ENCODE data around the gene TBATA. TPM values are rescaled to one million over a fixed set of nuclear protein-coding genes. Genes with fewer than 3 reads are reported as not detected.

The TBATA gene
- total and polyA plus RNA-seq, 2 of the 8 experiments (the other 6 are each of a cell fraction or from before 2014, with no cell fraction given): not detected

- DNase-seq (ENCODE audit: low read depth in 1 of 2, low spot score in 2 of 2) (peak in 1 of 2 experiments; percentile 31), FAIRE-seq (no peak)
- no peak overlapping the region for H3K4me3 ChIP-seq (ENCODE audit: extremely low read depth in 1 of 4, insufficient read depth in 2 of 4, low read depth in 3 of 4, low read length in 4 of 4)
- no peak overlapping the region for H2AFZ ChIP-seq (ENCODE audit: low read length)
- H4K20me1 ChIP-seq (replicated peaks in 1 of 2; ENCODE audit: control insufficient read depth in 1 of 2, insufficient read depth in 2 of 2, low read length in 2 of 2): no peaks in the 10 kb centered on the region
- H2BK20ac ChIP-seq (ENCODE audit: low read length): no peak overlapping the region
- no peak overlapping the region for H3K27ac ChIP-seq (ENCODE audit: low read depth, low read length)
- H3K4me1 ChIP-seq (replicated peaks in 1 of 4; ENCODE audit: control insufficient read depth in 3 of 4, insufficient read depth in 4 of 4, low read length in 3 of 4): no peaks in the 10 kb centered on the region; a peak in 1 of 7 replicates
- H4K5ac ChIP-seq (ENCODE audit: insufficient read length, low read depth, low read length): no peak overlapping the region
- no peaks in the 10 kb centered on the region for H3K79me2 ChIP-seq (ENCODE audit: control insufficient read depth in 1 of 2, insufficient read depth in 2 of 2, low read length in 2 of 2)
- H3K14ac ChIP-seq (ENCODE audit: insufficient read length): no peak overlapping the region
- H4K8ac ChIP-seq (ENCODE audit: extremely low read depth, insufficient read depth, low read length): 0 out of 2 replicates have a peak overlapping the region, but pooled peaks have one; percentile 71
- no peaks in the 10 kb centered on the region for H3K36me3 ChIP-seq (ENCODE audit: control insufficient read depth in 2 of 4, insufficient read depth in 4 of 4, low read length in 3 of 4)
- H3K79me1 ChIP-seq (ENCODE audit: low read depth, low read length): no peaks in the 10 kb centered on the region
- no peak overlapping the region for H3K18ac ChIP-seq (ENCODE audit: extremely low read depth, low read length)
- no peak overlapping the region for H2BK15ac ChIP-seq (ENCODE audit: low read length)
- H4K91ac ChIP-seq (replicated peaks; ENCODE audit: insufficient read length, low read length): no peak overlapping the region
- no peak overlapping the region for H3K9ac ChIP-seq (replicated peaks in 1 of 4; ENCODE audit: extremely low read depth in 1 of 4, low read depth in 3 of 4, low read length in 3 of 4)
- H3K23ac ChIP-seq (ENCODE audit: insufficient read length): no peak overlapping the region
- H3K4me2 ChIP-seq (ENCODE audit: insufficient read depth in 1 of 2, low read depth in 2 of 2, low read length in 2 of 2): no peak overlapping the region
- no peak overlapping the region for H2AK5ac ChIP-seq (ENCODE audit: low read depth, low read length)
- H3K23me2 ChIP-seq (ENCODE audit: low read depth, low read length): no peaks in the 10 kb centered on the region
- ChIA-PET POLR2A (ENCODE audit: partially characterized antibody) (interaction anchor here (0.9 kb wide), 1 partner anchor 9 kb away, joined by 3 read pairs; no protein-coding TSS in a partner anchor), CTCF (ENCODE audit: partially characterized antibody) (interaction anchor here (3.1 to 4.4 kb wide), 2 partner anchors 11 to 13 kb away, joined by 14 to 15 read pairs; no protein-coding TSS in a partner anchor)
- H3K27me3 ChIP-seq (replicated peaks in 1 of 4; ENCODE audit: control insufficient read depth in 3 of 4, extremely low read depth in 1 of 4, insufficient read depth in 3 of 4, low read length in 3 of 4): no peaks in the 10 kb centered on the region
- no peak overlapping the region for H2BK120ac ChIP-seq (replicated peaks; ENCODE audit: low read depth, low read length)
- H3K9me3 ChIP-seq (ENCODE audit: insufficient read depth in 2 of 2, low read depth in 1 of 2, low read length in 1 of 2): peaks cover 0 to 2% of the 10 kb centered on the region in 2 experiments; a peak in 1 of 4 replicates
- no peak overlapping the region for H2BK5ac ChIP-seq (ENCODE audit: low read depth, low read length)
- no peak overlapping the region for H3K56ac ChIP-seq (replicated peaks; ENCODE audit: insufficient read length, low read depth, low read length)
- no peak overlapping the region for H2BK12ac ChIP-seq (ENCODE audit: low read depth, low read length)
- WGBS, 2 experiments (ENCODE audit: extremely low coverage in 1 of 2, insufficient coverage in 1 of 2, insufficient read length in 1 of 2, insufficient replicate concordance in 2 of 2, low coverage in 1 of 2, low lambda C conversion rate in 2 of 2, missing lambda C conversion rate in 1 of 2): 93% methylated on average over 8 of the region's 8 CpGs; no CpG with 5 or more reads in 1 of the 2 experiments
- no peak overlapping the region for H3K4ac ChIP-seq (replicated peaks; ENCODE audit: insufficient read length, low read depth, low read length)
- TF ChIP-seq TBP (IDR thresholded peaks at IDR 0.05; ENCODE audit: low read depth, low read length): no peak
- no peak for TF ChIP-seq CEBPB (IDR thresholded peaks at IDR 0.05; ENCODE audit: low read depth, low read length)
- no peak for TF ChIP-seq GABPA (IDR thresholded peaks at IDR 0.05; ENCODE audit: borderline replicate concordance, insufficient read depth, low read length)
- TF ChIP-seq YY1 (IDR thresholded peaks at IDR 0.05; ENCODE audit: low read depth, low read length): no peak
These were observed 13.6 kb downstream of the TBATA start for GRCh38 chr10:70771311-70772194.

All from H1 (cell line).